Measurements from ENCODE around the gene TMEM234.

Gene TMEM234

DNA sequence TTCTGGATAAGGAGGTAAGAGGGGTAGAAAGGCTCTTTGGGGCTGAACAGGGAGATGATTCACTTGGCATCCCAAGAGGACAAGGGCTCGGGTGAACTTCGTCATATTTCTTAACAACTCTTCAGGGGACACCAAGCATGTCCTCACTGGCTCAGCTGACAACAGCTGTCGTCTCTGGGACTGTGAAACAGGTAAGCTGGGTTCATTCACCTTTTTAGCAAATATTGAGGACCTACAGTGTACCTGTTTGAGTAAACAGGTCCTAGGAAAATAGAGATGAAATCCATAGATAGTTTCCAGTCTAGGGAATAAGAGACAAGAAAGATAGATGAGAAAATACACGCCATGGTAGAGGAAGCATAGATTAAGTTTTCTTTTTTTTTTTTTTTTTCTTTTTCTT is 2.1 kb upstream of the TMEM234 start:
- no peak for TF ChIP-seq CSDC2 (CRISPR knock-in tag; IDR thresholded peaks at IDR 0.05)
- TF ChIP-seq TSHZ2 (CRISPR knock-in tag; IDR thresholded peaks at IDR 0.05) = no peak
- no peak for TF ChIP-seq RARB (CRISPR knock-in tag; IDR thresholded peaks at IDR 0.05)
- TF ChIP-seq POU6F1 (CRISPR knock-in tag; IDR thresholded peaks at IDR 0.05; ENCODE audit: borderline replicate concordance, low read depth) = no peak

GRCh38 chr1:32223683-32224082 is 1.5 kb upstream of the TMEM234 start:
- ATAC-seq = no peak

More for the DNA sequence above, 2.1 kb upstream of the TMEM234 start:
- no peak for ATAC-seq

DNA sequence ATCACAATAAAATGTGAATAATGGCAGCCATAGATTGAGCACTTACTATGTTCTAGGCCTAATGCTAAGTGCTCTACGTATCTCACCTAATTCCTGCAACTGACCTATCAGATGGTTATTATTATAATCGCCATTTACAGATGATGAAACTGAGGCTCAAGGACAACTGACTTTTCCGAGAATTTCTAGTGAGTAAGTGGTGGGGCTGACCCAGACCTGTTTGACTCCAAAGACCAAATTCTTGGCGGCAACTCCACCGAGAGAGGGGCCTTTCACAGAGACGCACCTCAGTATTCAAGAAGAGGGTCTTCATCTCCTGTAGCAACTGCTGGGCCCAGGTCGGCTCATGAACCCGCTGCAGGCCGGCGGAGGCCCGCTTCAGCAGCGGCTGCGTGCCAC is 573 bp downstream of the TMEM234 start:
- ATAC-seq = peak; percentile 3; the same call in 2 of the 3 replicates
- TF ChIP-seq ZNF565 (CRISPR knock-in tag; conservative IDR thresholded peaks at IDR 0.05; ENCODE audit: low read depth) = no peak
- no peak for TF ChIP-seq OSR1 (CRISPR knock-in tag; IDR thresholded peaks at IDR 0.05)
- no peak for TF ChIP-seq SNAI2 (CRISPR knock-in tag; IDR thresholded peaks at IDR 0.05)
- no peak for TF ChIP-seq ZNF70 (CRISPR knock-in tag; IDR thresholded peaks at IDR 0.05)
- no peak for TF ChIP-seq BACH2 (CRISPR knock-in tag; IDR thresholded peaks at IDR 0.05; ENCODE audit: borderline replicate concordance)
- no peak for TF ChIP-seq CSDC2 (CRISPR knock-in tag; IDR thresholded peaks at IDR 0.05)
- TF ChIP-seq ARNTL (CRISPR knock-in tag; IDR thresholded peaks at IDR 0.05; ENCODE audit: borderline replicate concordance, low read depth) = no peak
- TF ChIP-seq ZC3H10 (CRISPR knock-in tag; IDR thresholded peaks at IDR 0.05) = no peak
- no peak for TF ChIP-seq ZFP30 (CRISPR knock-in tag; IDR thresholded peaks at IDR 0.05)
- no peak for TF ChIP-seq PATZ1 (CRISPR knock-in tag; IDR thresholded peaks at IDR 0.05; ENCODE audit: borderline replicate concordance)
- no peak for TF ChIP-seq TOX (CRISPR knock-in tag; IDR thresholded peaks at IDR 0.05; ENCODE audit: borderline replicate concordance)
- no peak for TF ChIP-seq RARB (CRISPR knock-in tag; IDR thresholded peaks at IDR 0.05)
- TF ChIP-seq ZNF8 (CRISPR knock-in tag; IDR thresholded peaks at IDR 0.05) = no peak
- TF ChIP-seq ZFP3 (CRISPR knock-in tag; IDR thresholded peaks at IDR 0.05) = no peak
- TF ChIP-seq TCF4 (CRISPR knock-in tag; IDR thresholded peaks at IDR 0.05; ENCODE audit: borderline replicate concordance) = no peak

More at GRCh38 chr1:32223683-32224082, 1.5 kb upstream of the TMEM234 start:
- no peak for TF ChIP-seq ARNTL (CRISPR knock-in tag; IDR thresholded peaks at IDR 0.05; ENCODE audit: borderline replicate concordance, low read depth)
- TF ChIP-seq TOX (CRISPR knock-in tag; IDR thresholded peaks at IDR 0.05; ENCODE audit: borderline replicate concordance) = no peak
- TF ChIP-seq CSRNP3 (CRISPR knock-in tag; IDR thresholded peaks at IDR 0.05) = no peak
- TF ChIP-seq PPARA (CRISPR knock-in tag; IDR thresholded peaks at IDR 0.05; ENCODE audit: borderline replicate concordance) = no peak
- TF ChIP-seq, protein P1, sequence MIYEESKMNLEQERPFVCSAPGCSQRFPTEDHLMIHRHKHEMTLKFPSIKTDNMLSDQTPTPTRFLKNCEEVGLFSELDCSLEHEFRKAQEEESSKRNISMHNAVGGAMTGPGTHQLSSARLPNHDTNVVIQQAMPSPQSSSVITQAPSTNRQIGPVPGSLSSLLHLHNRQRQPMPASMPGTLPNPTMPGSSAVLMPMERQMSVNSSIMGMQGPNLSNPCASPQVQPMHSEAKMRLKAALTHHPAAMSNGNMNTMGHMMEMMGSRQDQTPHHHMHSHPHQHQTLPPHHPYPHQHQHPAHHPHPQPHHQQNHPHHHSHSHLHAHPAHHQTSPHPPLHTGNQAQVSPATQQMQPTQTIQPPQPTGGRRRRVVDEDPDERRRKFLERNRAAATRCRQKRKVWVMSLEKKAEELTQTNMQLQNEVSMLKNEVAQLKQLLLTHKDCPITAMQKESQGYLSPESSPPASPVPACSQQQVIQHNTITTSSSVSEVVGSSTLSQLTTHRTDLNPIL (CRISPR knock-in tag; IDR thresholded peaks at IDR 0.05; ENCODE audit: low read depth) = no peak
- TF ChIP-seq SNAI2 (CRISPR knock-in tag; IDR thresholded peaks at IDR 0.05) = no peak
- no peak for TF ChIP-seq POU6F1 (CRISPR knock-in tag; IDR thresholded peaks at IDR 0.05; ENCODE audit: borderline replicate concordance, low read depth)
- TF ChIP-seq ZC3H10 (CRISPR knock-in tag; IDR thresholded peaks at IDR 0.05) = no peak
- TF ChIP-seq ISL1 (CRISPR knock-in tag; IDR thresholded peaks at IDR 0.05) = no peak
- TF ChIP-seq TCF4 (CRISPR knock-in tag; IDR thresholded peaks at IDR 0.05; ENCODE audit: borderline replicate concordance) = no peak
- no peak for TF ChIP-seq CSDC2 (CRISPR knock-in tag; IDR thresholded peaks at IDR 0.05)
- no peak for TF ChIP-seq ZFP30 (CRISPR knock-in tag; IDR thresholded peaks at IDR 0.05)
- TF ChIP-seq ZNF70 (CRISPR knock-in tag; IDR thresholded peaks at IDR 0.05) = no peak
- no peak for TF ChIP-seq ZFP3 (CRISPR knock-in tag; IDR thresholded peaks at IDR 0.05)
- no peak for TF ChIP-seq ESRRG (CRISPR knock-in tag; IDR thresholded peaks at IDR 0.05)
- no peak for TF ChIP-seq OSR1 (CRISPR knock-in tag; IDR thresholded peaks at IDR 0.05)

Measured in SK-N-SH treated with all-trans-retinoic acid at 6 μM for 48 hours (cell line).